Tongue (tissue), 2 donors: ENCODE data around the gene UTP4. TPM values are rescaled to one million over a fixed set of nuclear protein-coding genes. Genes with fewer than 3 reads are reported as not detected.

Source experiments
- small RNA-seq: library from RNA; depleted of rRNA; stranded (forward); fragments of <200 nt; gene quantifications from one replicate; pipeline ENCODE3, GENCODE V24; 2014; ENCODE audit warnings: low replicate concordance
- total RNA-seq: library from RNA; depleted of rRNA; stranded (reverse); fragments of >200 nt; gene quantifications from one replicate; pipeline ENCODE4 v1.2.3, GENCODE V29; 2014

The UTP4 gene
- total RNA-seq, 1 donor from 2014 or later: 15.1 TPM

Small RNAs within 50 kb of the gene (small RNA-seq; reads per million reads assigned to genes)
- gene RF00019: not detected
- not detected for gene RNU6-22P

Other genes with a start within 250 kb of the UTP4 start
- gene HAS3, start 27.0 kb upstream of the UTP4 start, total RNA-seq: 2.3 TPM
- 82.4 TPM for gene CHTF8, start 61 bp upstream of the UTP4 start, total RNA-seq
- gene SNTB2, start 54.5 kb downstream of the UTP4 start, total RNA-seq: 63.9 TPM
- 25.2 TPM for gene VPS4A, start 178.7 kb downstream of the UTP4 start, total RNA-seq
- gene PDF, start 197.9 kb downstream of the UTP4 start, total RNA-seq: 12.0 TPM
- gene COG8, start 206.9 kb downstream of the UTP4 start, total RNA-seq: 41.7 TPM
- 14.7 TPM for gene NIP7, start 207.1 kb downstream of the UTP4 start, total RNA-seq
- gene TMED6, start 219.1 kb downstream of the UTP4 start, total RNA-seq: not detected